ENCODE measurements around the gene DPH7.

DNA sequence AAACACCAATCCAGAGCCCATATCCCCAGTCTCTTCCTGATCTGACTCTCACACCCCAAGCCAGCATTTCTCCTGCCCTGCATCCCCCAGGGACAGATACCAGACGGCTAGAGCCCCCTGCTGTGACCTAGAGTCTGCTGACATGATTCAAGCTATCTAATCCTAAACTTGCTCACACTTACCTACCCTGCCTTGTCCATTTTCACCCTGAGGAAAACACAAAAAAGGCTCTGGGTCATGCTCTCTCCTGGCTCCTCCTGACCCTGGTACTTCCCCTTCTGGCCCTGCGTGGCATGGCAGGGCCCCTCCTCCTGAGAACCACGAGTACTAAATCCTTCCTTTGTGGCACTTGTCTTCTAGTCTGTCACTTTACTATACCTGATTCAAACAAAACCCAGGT is 23.9 kb upstream of the DPH7 start:
- TF ChIP-seq, protein P1, sequence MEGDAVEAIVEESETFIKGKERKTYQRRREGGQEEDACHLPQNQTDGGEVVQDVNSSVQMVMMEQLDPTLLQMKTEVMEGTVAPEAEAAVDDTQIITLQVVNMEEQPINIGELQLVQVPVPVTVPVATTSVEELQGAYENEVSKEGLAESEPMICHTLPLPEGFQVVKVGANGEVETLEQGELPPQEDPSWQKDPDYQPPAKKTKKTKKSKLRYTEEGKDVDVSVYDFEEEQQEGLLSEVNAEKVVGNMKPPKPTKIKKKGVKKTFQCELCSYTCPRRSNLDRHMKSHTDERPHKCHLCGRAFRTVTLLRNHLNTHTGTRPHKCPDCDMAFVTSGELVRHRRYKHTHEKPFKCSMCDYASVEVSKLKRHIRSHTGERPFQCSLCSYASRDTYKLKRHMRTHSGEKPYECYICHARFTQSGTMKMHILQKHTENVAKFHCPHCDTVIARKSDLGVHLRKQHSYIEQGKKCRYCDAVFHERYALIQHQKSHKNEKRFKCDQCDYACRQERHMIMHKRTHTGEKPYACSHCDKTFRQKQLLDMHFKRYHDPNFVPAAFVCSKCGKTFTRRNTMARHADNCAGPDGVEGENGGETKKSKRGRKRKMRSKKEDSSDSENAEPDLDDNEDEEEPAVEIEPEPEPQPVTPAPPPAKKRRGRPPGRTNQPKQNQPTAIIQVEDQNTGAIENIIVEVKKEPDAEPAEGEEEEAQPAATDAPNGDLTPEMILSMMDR (IDR thresholded peaks at IDR 0.05) = no peak
- TF ChIP-seq JUN (IDR thresholded peaks at IDR 0.05) (no peak), EHMT2 (IDR thresholded peaks at IDR 0.05; ENCODE audit: low read depth) (no peak), POLR2A (IDR thresholded peaks at IDR 0.05; ENCODE audit: low read length) (no peak), EP300 (IDR thresholded peaks at IDR 0.05) (no peak), CHD4 (IDR thresholded peaks at IDR 0.05; ENCODE audit: borderline replicate concordance) (no peak), KDM1A (IDR thresholded peaks at IDR 0.05; ENCODE audit: low read depth) (no peak), ESRRA (IDR thresholded peaks at IDR 0.05; ENCODE audit: borderline replicate concordance, low read length) (no peak), PHF8 (IDR thresholded peaks at IDR 0.05; ENCODE audit: borderline replicate concordance, low read depth) (no peak), KDM5A (IDR thresholded peaks at IDR 0.05) (no peak), CEBPB (IDR thresholded peaks at IDR 0.05) (no peak), SREBF2 (IDR thresholded peaks at IDR 0.05) (no peak)
- TF ChIP-seq, protein P2, sequence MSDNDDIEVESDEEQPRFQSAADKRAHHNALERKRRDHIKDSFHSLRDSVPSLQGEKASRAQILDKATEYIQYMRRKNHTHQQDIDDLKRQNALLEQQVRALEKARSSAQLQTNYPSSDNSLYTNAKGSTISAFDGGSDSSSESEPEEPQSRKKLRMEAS (IDR thresholded peaks at IDR 0.05) = no peak

All from A549 (cell line).